Measurements from ENCODE around the gene PPP4R4. TPM values are rescaled to one million over a fixed set of nuclear protein-coding genes. Genes with fewer than 3 reads are reported as not detected.

Gene PPP4R4
- polyA plus RNA-seq, 3 donors = 0.08 TPM; not detected in 2

DNA sequence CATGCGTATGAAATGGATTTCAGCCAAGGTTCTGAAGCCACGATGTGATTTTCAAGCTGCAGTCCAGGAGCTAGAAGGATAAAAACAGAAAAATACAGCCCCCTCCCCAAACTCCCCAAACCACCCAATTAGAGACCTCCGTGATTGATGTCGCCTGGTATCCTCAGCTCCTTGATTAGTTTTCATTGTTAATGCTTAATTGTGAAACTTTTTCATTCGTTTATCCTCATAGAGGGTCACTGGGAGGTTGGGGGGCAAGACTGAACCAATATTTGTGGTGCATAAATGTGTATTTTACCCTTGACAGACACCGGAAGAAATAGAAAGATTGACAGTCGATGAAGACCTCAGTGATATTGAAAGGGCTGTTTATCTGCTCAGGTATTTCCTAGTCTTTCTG is 1.6 kb downstream of the PPP4R4 start:
- Histone ChIP-seq H3K27ac (ENCODE audit: low read depth in 1 of 2, low read length in 2 of 2) (no peak overlapping the region), H3K27me3 (ENCODE audit: control insufficient read depth in 2 of 2, insufficient read depth in 2 of 2, low read length in 2 of 2) (peaks cover 59 to 75% of the 10 kb centered on the region in 2 donors), H2AFZ (ENCODE audit: insufficient read depth, low read depth, low read length, poor library complexity, severe bottlenecking) (no peak overlapping the region), H3K4me1 (ENCODE audit: control insufficient read depth in 1 of 2, insufficient read depth in 2 of 2, low read length in 2 of 2) (peaks cover 16 to 22% of the 10 kb centered on the region in 2 donors), H3K4me3 (replicated peaks in 1 of 3; ENCODE audit: low read depth in 2 of 3, low read length in 3 of 3) (no peak overlapping the region), H3K9ac (ENCODE audit: insufficient read depth, low read length, poor library complexity, severe bottlenecking) (no peak overlapping the region), H3K79me2 (ENCODE audit: insufficient read depth, low read length) (no peaks in the 10 kb centered on the region), H3K4me2 (replicated peaks; ENCODE audit: extremely low read depth, low read length, poor library complexity, severe bottlenecking) (no peak overlapping the region), H3K36me3 (replicated peaks in 1 of 2; ENCODE audit: control insufficient read depth in 1 of 2, insufficient read depth in 2 of 2, low read length in 2 of 2) (no peaks in the 10 kb centered on the region), H3K9me3 (replicated peaks in 1 of 2; ENCODE audit: control insufficient read depth in 1 of 2, insufficient read depth in 1 of 2, low read length in 2 of 2) (peaks cover 0 to 3% of the 10 kb centered on the region in 2 donors), H4K20me1 (ENCODE audit: insufficient read depth, low read length) (no peaks in the 10 kb centered on the region)
- no peak for DNase-seq
- Mint-ChIP-seq H3K4me3 (peak overlapping the region in 1 of 2 donors; percentile 89), H3K4me1 (peaks cover 17% of the 10 kb centered on the region), H3K27me3 (ENCODE audit: low read depth in 3 of 3) (peaks cover 60 to 83% (median 61%) of the 10 kb centered on the region in 3 donors), H3K9me3 (peaks cover 0 to 12% (median 3%) of the 10 kb centered on the region in 7 donors), H3K36me3 (peaks cover 0 to 5% of the 10 kb centered on the region in 2 donors), H3K27ac (no peak overlapping the region)
- TF ChIP-seq, protein P1, sequence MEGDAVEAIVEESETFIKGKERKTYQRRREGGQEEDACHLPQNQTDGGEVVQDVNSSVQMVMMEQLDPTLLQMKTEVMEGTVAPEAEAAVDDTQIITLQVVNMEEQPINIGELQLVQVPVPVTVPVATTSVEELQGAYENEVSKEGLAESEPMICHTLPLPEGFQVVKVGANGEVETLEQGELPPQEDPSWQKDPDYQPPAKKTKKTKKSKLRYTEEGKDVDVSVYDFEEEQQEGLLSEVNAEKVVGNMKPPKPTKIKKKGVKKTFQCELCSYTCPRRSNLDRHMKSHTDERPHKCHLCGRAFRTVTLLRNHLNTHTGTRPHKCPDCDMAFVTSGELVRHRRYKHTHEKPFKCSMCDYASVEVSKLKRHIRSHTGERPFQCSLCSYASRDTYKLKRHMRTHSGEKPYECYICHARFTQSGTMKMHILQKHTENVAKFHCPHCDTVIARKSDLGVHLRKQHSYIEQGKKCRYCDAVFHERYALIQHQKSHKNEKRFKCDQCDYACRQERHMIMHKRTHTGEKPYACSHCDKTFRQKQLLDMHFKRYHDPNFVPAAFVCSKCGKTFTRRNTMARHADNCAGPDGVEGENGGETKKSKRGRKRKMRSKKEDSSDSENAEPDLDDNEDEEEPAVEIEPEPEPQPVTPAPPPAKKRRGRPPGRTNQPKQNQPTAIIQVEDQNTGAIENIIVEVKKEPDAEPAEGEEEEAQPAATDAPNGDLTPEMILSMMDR (IDR thresholded peaks at IDR 0.05) = no peak
- intact Hi-C loops (cut with micrococcal nuclease) = loop anchor here (5.0 to 10.0 kb wide), 4 partner anchors 43 to 241 kb away; no protein-coding TSS in a partner anchor
- 60% methylated on average over 3 of the region's 7 CpGs for WGBS (ENCODE audit: insufficient coverage)

DNA sequence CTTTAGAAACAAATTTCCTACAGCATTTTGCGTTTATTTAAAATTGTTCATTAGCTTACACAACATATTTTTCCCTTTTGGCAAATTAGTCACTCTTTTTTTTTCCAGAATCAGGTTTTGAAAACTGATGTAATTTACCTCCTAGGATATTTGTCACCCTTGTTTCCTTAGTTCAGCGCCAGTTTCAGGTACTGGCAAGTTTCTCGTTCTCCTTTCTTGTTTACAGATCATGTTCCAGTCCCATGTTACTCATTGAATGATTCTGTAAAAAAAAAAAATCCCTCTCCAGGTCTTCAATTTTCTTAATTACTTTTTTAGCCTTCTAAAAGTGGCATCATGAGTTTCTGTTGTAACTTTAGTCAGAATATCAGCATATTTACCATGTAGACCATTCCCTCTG is 2.7 kb downstream of the PPP4R4 start:
- Histone ChIP-seq H3K27me3 (ENCODE audit: control insufficient read depth in 2 of 2, insufficient read depth in 2 of 2, low read length in 2 of 2) (peaks cover 54 to 79% of the 10 kb centered on the region in 2 donors), H3K4me2 (replicated peaks; ENCODE audit: extremely low read depth, low read length, poor library complexity, severe bottlenecking) (no peak overlapping the region), H3K4me3 (replicated peaks in 1 of 3; ENCODE audit: low read depth in 2 of 3, low read length in 3 of 3) (no peak overlapping the region), H2AFZ (ENCODE audit: insufficient read depth, low read depth, low read length, poor library complexity, severe bottlenecking) (no peak overlapping the region), H3K4me1 (ENCODE audit: control insufficient read depth in 1 of 2, insufficient read depth in 2 of 2, low read length in 2 of 2) (peaks cover 16 to 24% of the 10 kb centered on the region in 2 donors), H3K79me2 (ENCODE audit: insufficient read depth, low read length) (no peaks in the 10 kb centered on the region), H3K27ac (ENCODE audit: low read depth in 1 of 2, low read length in 2 of 2) (no peak overlapping the region), H3K36me3 (replicated peaks in 1 of 2; ENCODE audit: control insufficient read depth in 1 of 2, insufficient read depth in 2 of 2, low read length in 2 of 2) (no peaks in the 10 kb centered on the region), H3K9me3 (replicated peaks in 1 of 2; ENCODE audit: control insufficient read depth in 1 of 2, insufficient read depth in 1 of 2, low read length in 2 of 2) (peaks cover 0 to 3% of the 10 kb centered on the region in 2 donors), H4K20me1 (ENCODE audit: insufficient read depth, low read length) (no peaks in the 10 kb centered on the region), H3K9ac (ENCODE audit: insufficient read depth, low read length, poor library complexity, severe bottlenecking) (no peak overlapping the region)
- TF ChIP-seq, protein P1 (IDR thresholded peaks at IDR 0.05) = no peak
- H3K27ac Mint-ChIP-seq = no peak overlapping the region
- peak overlapping the region in 1 of 2 donors; percentile 69 for H3K4me3 Mint-ChIP-seq
- intact Hi-C loops (cut with micrococcal nuclease) = loop anchor here (5.0 to 10.0 kb wide), 4 partner anchors 45 to 242 kb away; no protein-coding TSS in a partner anchor
- H3K9me3 Mint-ChIP-seq = peaks cover 0 to 12% (median 3%) of the 10 kb centered on the region in 7 donors
- DNase-seq = no peak
- peaks cover 53 to 75% (median 58%) of the 10 kb centered on the region in 3 donors for H3K27me3 Mint-ChIP-seq (ENCODE audit: low read depth in 3 of 3)
- H3K4me1 Mint-ChIP-seq = peaks cover 19% of the 10 kb centered on the region
- WGBS (ENCODE audit: insufficient coverage) = no CpG with 5 or more reads among the region's 3 CpGs
- peaks cover 0 to 5% of the 10 kb centered on the region in 2 donors for H3K36me3 Mint-ChIP-seq

All from CD14-positive monocyte (primary cell).